Right ventricle myocardium superior (tissue), 1 donor: Measurements from ENCODE around the gene INSL3. TPM values are rescaled to one million over a fixed set of nuclear protein-coding genes. Genes with fewer than 3 reads are reported as not detected.
"Not testable (repeated sequence)": the region's sequence is repeated elsewhere in the genome, so short reads cannot be mapped to it uniquely, and the experiment has no call there.

Source experiments
- ATAC-seq: fragments of 200-7000 bp; cut with Tn5 transposase; one replicate; pipeline ENCODE4 v1.9.1; 2020; ENCODE audit warnings: mild to moderate bottlenecking; ENCODE audit not compliant: poor library complexity
- DNase-seq: peaks from one replicate; pipeline ENCODE4 v3.0.0-alpha.2; 2020
- intact Hi-C: fragments of 100-400 bp; cut with DNase I; formaldehyde crosslinking; loops from one replicate; pipeline ENCODE4 v1.11.2; 2022
- total RNA-seq: library from RNA; stranded (reverse); fragmentation: NEBNext Ultra II Directional; extraction: Animal tissue kit (Norgen Biotek cat#: 25700); gene quantifications from one replicate; pipeline ENCODE4 v1.2.1, GENCODE V29; 2021
- donor health status: DM: no; HTN: yes; CAD: no; lungs with severe emphysema.

Gene INSL3
- total RNA-seq, 1 donor from 2014 or later: not detected

- intact Hi-C loops: no loop called here
- DNase-seq (no peak), ATAC-seq (peak; percentile 15)
Measured at GRCh38 chr19:17796013-17796837, 25.1 kb downstream of the INSL3 start.

GRCh38 chr19:17795495-17795856, 25.8 kb downstream of the INSL3 start:
- intact Hi-C loops: no loop called here
- no peak for ATAC-seq
- no peak for DNase-seq

- intact Hi-C loops: no loop called here
- no peak for ATAC-seq
- DNase-seq: no peak
Measured at GRCh38 chr19:17794731-17795494, 26.4 kb downstream of the INSL3 start, which contains the start of gene B3GNT3. B3GNT3 (plus strand) TSS chr19:17795138; CDS start chr19:17807808, 12,670 bp downstream.

- intact Hi-C loops: no loop called here
- DNase-seq: no peak
- ATAC-seq: no peak
Measured at GRCh38 chr19:17794412-17794730, 26.9 kb downstream of the INSL3 start.

- ATAC-seq (no peak), DNase-seq (no peak)
- intact Hi-C loops: no loop called here
Measured at GRCh38 chr19:17790059-17790780, 31.1 kb downstream of the INSL3 start.

- intact Hi-C loops: loop anchor here (10.0 kb wide), 1 partner anchor 334 kb away; no protein-coding TSS in a partner anchor
Measured at GRCh38 chr19:17788632-17789031, 32.7 kb downstream of the INSL3 start.

GRCh38 chr19:17787274-17787913, 33.9 kb downstream of the INSL3 start:
- DNase-seq (no peak), ATAC-seq (no peak)
- intact Hi-C loops: loop anchor here (10.0 kb wide), 1 partner anchor 333 kb away; no protein-coding TSS in a partner anchor

More at GRCh38 chr19:17788632-17789031, 32.7 kb downstream of the INSL3 start:
- DNase-seq (no peak), ATAC-seq (no peak)

GRCh38 chr19:17784201-17785008, 36.9 kb downstream of the INSL3 start:
- ATAC-seq: peak; percentile 63
- peak; percentile 74 for DNase-seq
- intact Hi-C loops: loop anchor here (10.0 kb wide), 1 partner anchor 330 kb away; no protein-coding TSS in a partner anchor

- DNase-seq, ATAC-seq: not testable (repeated sequence)
- intact Hi-C loops: loop anchor here (10.0 kb wide), 1 partner anchor 329 kb away; no protein-coding TSS in a partner anchor
Measured at GRCh38 chr19:17783721-17784120, 37.6 kb downstream of the INSL3 start.

- ATAC-seq (no peak), DNase-seq (no peak)
- intact Hi-C loops: loop anchor here (10.0 kb wide), 1 partner anchor 326 kb away; no protein-coding TSS in a partner anchor
Measured at GRCh38 chr19:17780781-17781180, 40.5 kb downstream of the INSL3 start.

- intact Hi-C loops: no loop called here
- DNase-seq: peak; percentile 55
- peak; percentile 31 for ATAC-seq
Measured at GRCh38 chr19:17778968-17779929, 42.1 kb downstream of the INSL3 start.

- ATAC-seq: peak; percentile 56
- intact Hi-C loops: no loop called here
- peak; percentile 78 for DNase-seq
Measured at GRCh38 chr19:17778251-17778967, 42.9 kb downstream of the INSL3 start.

GRCh38 chr19:17777840-17778239, 43.5 kb downstream of the INSL3 start:
- ATAC-seq, DNase-seq, intact Hi-C loops: not testable (repeated sequence)

GRCh38 chr19:17775991-17776803, 45.1 kb downstream of the INSL3 start:
- DNase-seq (no peak), ATAC-seq (no peak)
- intact Hi-C loops: no loop called here

- DNase-seq (no peak), ATAC-seq (no peak)
- intact Hi-C loops: no loop called here
Measured at GRCh38 chr19:17775245-17775927, 45.9 kb downstream of the INSL3 start.
